GM23248 (cell line): ENCODE measurements around the gene LRP3. TPM values are rescaled to one million over a fixed set of nuclear protein-coding genes. Genes with fewer than 3 reads are reported as not detected.

Source experiments
- DNase-seq: peaks from one replicate; pipeline ENCODE4 v3.0.0-alpha.2; 2015
- H2AFZ ChIP-seq: fragments of 200-600 bp; sonication (generic); 2 replicates; pipeline ENCODE4 v1.6.1; 2016; ENCODE audit warnings: antibody characterized with exemption
- H3F3A ChIP-seq: fragments of 200-600 bp; sonication (generic); 2 replicates; pipeline ENCODE4 v1.6.1; 2016; ENCODE audit warnings: mild to moderate bottlenecking, antibody characterized with exemption, mixed run types; ENCODE audit not compliant: insufficient read depth
- H3K27ac ChIP-seq: fragments of 200-600 bp; sonication (generic); 2 replicates; pipeline ENCODE4 v1.5.1; 2016; ENCODE audit warnings: mild to moderate bottlenecking
- H3K27me3 ChIP-seq: fragments of 200-600 bp; sonication (generic); replicated peaks from 2 replicates; pipeline ENCODE4 v1.6.1; 2016; ENCODE audit warnings: mild to moderate bottlenecking; ENCODE audit not compliant: insufficient read depth
- H3K36me3 ChIP-seq: fragments of 200-600 bp; sonication (generic); 2 replicates; pipeline ENCODE4 v1.6.1; 2016; ENCODE audit warnings: low read depth, mild to moderate bottlenecking
- H3K4me1 ChIP-seq: fragments of 200-600 bp; sonication (generic); 2 replicates; pipeline ENCODE4 v1.6.1; 2016; ENCODE audit warnings: mild to moderate bottlenecking; ENCODE audit not compliant: insufficient read depth
- H3K4me2 ChIP-seq: fragments of 200-600 bp; sonication (generic); one replicate; pipeline ENCODE4 v1.6.1; 2016; ENCODE audit warnings: mild to moderate bottlenecking; ENCODE audit not compliant: unreplicated experiment
- H3K4me3 ChIP-seq: fragments of 200-600 bp; sonication (generic); 2 replicates; pipeline ENCODE4 v1.5.1; 2016; ENCODE audit warnings: mild to moderate bottlenecking
- H3K79me2 ChIP-seq: fragments of 200-600 bp; sonication (generic); 2 replicates; pipeline ENCODE4 v1.6.1; 2016; ENCODE audit warnings: mild to moderate bottlenecking; ENCODE audit not compliant: insufficient read depth
- H3K9ac ChIP-seq: fragments of 200-600 bp; sonication (generic); 2 replicates; pipeline ENCODE4 v1.6.1; 2016; ENCODE audit warnings: mild to moderate bottlenecking
- H3K9me2 ChIP-seq: fragments of 200-600 bp; sonication (generic); 2 replicates; pipeline ENCODE4 v1.6.1; 2016; ENCODE audit warnings: mixed run types, mild to moderate bottlenecking, moderate library complexity; ENCODE audit not compliant: insufficient read depth
- H3K9me3 ChIP-seq: fragments of 200-600 bp; sonication (generic); one replicate; pipeline ENCODE4 v1.6.1; 2017; ENCODE audit warnings: low read depth
- H4K20me1 ChIP-seq: fragments of 200-600 bp; sonication (generic); 2 replicates; pipeline ENCODE4 v1.6.0; 2016; ENCODE audit not compliant: insufficient read depth
- EZH2 ChIP-seq: fragments of 200-600 bp; sonication (generic); IDR thresholded peaks from 2 replicates; pipeline ENCODE4 v1.6.1; 2018; ENCODE audit warnings: antibody characterized with exemption, mild to moderate bottlenecking; ENCODE audit not compliant: insufficient read depth, poor library complexity, severe bottlenecking
- EZH2phosphoT487 ChIP-seq: fragments of 200-600 bp; sonication (generic); IDR thresholded peaks from 2 replicates; pipeline ENCODE4 v1.6.1; 2018; ENCODE audit warnings: antibody characterized with exemption, moderate library complexity, mild to moderate bottlenecking, low read depth; ENCODE audit not compliant: insufficient read depth
- WGBS, 2 experiments: methylation state at CpG; one replicate each; pipeline ENCODE4 v1.1.6; 2015 to 2017; ENCODE audit warnings: low lambda C conversion rate in 2 of 2, low coverage in 1 of 2; ENCODE audit errors: missing lambda C conversion rate in 2 of 2; 5-methylcytosine and 5-hydroxymethylcytosine counted together
- in situ Hi-C: fragments of 300-500 bp; cut with MboI; formaldehyde crosslinking; loops from 2 replicates; pipeline ENCODE4 v1.15.0; 2020
- polyA plus RNA-seq: library from polyadenylated mRNA; unstranded; fragments of >200 nt; fragmentation: Nextera tagmentation; extraction: Ambion mirVana; gene quantifications from 2 replicates; pipeline ENCODE4 v1.2.1, GENCODE V29; 2016
- total RNA-seq: library from RNA; depleted of rRNA; stranded (reverse); fragments of >200 nt; shearing (Covaris generic); gene quantifications from 2 replicates; pipeline ENCODE4 v1.2.3, GENCODE V29; 2014

LRP3 gene
- total and polyA plus RNA-seq, 2 experiments from 2014 or later: 2.9 to 58.3 TPM

- no peaks in the 10 kb centered on the region for H3K9me2 ChIP-seq
- no peaks in the 10 kb centered on the region for H3K36me3 ChIP-seq
- no peak overlapping the region for H2AFZ ChIP-seq
- no peaks in the 10 kb centered on the region for H4K20me1 ChIP-seq
- peaks cover 3% of the 10 kb centered on the region; the same call in 1 of the 2 replicates for H3F3A ChIP-seq
- H3K4me2 ChIP-seq: no peak overlapping the region
- H3K9ac ChIP-seq: no peak overlapping the region
- H3K79me2 ChIP-seq: no peaks in the 10 kb centered on the region
- H3K4me1 ChIP-seq: peaks cover 8% of the 10 kb centered on the region
- H3K9me3 ChIP-seq: no peaks in the 10 kb centered on the region
- no peak for TF ChIP-seq EZH2
- 88% methylated on average over 1 of the region's 1 CpG for WGBS, 2 experiments
- no peak for DNase-seq
- no peak overlapping the region for H3K4me3 ChIP-seq
- in situ Hi-C loops: no loop called here
- H3K27me3 ChIP-seq: no peaks in the 10 kb centered on the region
- no peak overlapping the region for H3K27ac ChIP-seq
Measured at GRCh38 chr19:33167438-33167837, 26.7 kb upstream of the LRP3 start.

- no peaks in the 10 kb centered on the region for H3K9me3 ChIP-seq
- H2AFZ ChIP-seq: no peak overlapping the region
- in situ Hi-C loops: no loop called here
- H3K36me3 ChIP-seq: no peaks in the 10 kb centered on the region
- no peak overlapping the region for H3K27ac ChIP-seq
- TF ChIP-seq EZH2phosphoT487 (no peak), EZH2 (no peak)
- no peaks in the 10 kb centered on the region for H3K9me2 ChIP-seq
- peaks cover 3% of the 10 kb centered on the region; the same call in 1 of the 2 replicates for H3F3A ChIP-seq
- no peaks in the 10 kb centered on the region for H3K79me2 ChIP-seq
- H3K9ac ChIP-seq: no peak overlapping the region
- peaks cover 8% of the 10 kb centered on the region for H3K4me1 ChIP-seq
- DNase-seq: no peak
- no peak overlapping the region for H3K4me3 ChIP-seq
- no peak overlapping the region for H3K4me2 ChIP-seq
- H4K20me1 ChIP-seq: no peaks in the 10 kb centered on the region
- no peaks in the 10 kb centered on the region for H3K27me3 ChIP-seq
- 46 to 72% methylated on average over 1 of the region's 1 CpG for WGBS, 2 experiments
Measured at GRCh38 chr19:33168528-33168927, 25.6 kb upstream of the LRP3 start.

- in situ Hi-C loops: no loop called here
Measured at GRCh38 chr19:33171222-33171795, 22.8 kb upstream of the LRP3 start.

GRCh38 chr19:33171916-33172359 lies 22.2 kb upstream of the LRP3 start:
- Histone ChIP-seq H3K9me3 (no peaks in the 10 kb centered on the region), H3K27me3 (no peaks in the 10 kb centered on the region), H2AFZ (no peak overlapping the region), H3K9ac (no peak overlapping the region), H3K27ac (no peak overlapping the region), H3K36me3 (no peaks in the 10 kb centered on the region), H3K4me1 (peaks cover 8% of the 10 kb centered on the region), H3K4me2 (no peak overlapping the region), H3K9me2 (no peaks in the 10 kb centered on the region), H3K4me3 (no peak overlapping the region), H3K79me2 (peaks cover 10% of the 10 kb centered on the region), H4K20me1 (no peaks in the 10 kb centered on the region), H3F3A (peaks cover 3% of the 10 kb centered on the region; the same call in 1 of the 2 replicates)
- in situ Hi-C loops: no loop called here
- WGBS, 2 experiments: 59% methylated on average over 6 of the region's 6 CpGs
- TF ChIP-seq EZH2phosphoT487 (no peak), EZH2 (no peak)
- peak; percentile 70 for DNase-seq

More at GRCh38 chr19:33171222-33171795, 22.8 kb upstream of the LRP3 start:
- Histone ChIP-seq H3K36me3 (no peaks in the 10 kb centered on the region), H3K4me3 (no peak overlapping the region), H2AFZ (no peak overlapping the region), H3K4me1 (peaks cover 8% of the 10 kb centered on the region), H3F3A (peaks cover 3% of the 10 kb centered on the region; the same call in 1 of the 2 replicates), H4K20me1 (no peaks in the 10 kb centered on the region), H3K4me2 (no peak overlapping the region), H3K9me2 (no peaks in the 10 kb centered on the region), H3K9ac (no peak overlapping the region), H3K27me3 (no peaks in the 10 kb centered on the region), H3K9me3 (no peaks in the 10 kb centered on the region), H3K79me2 (peaks cover 10% of the 10 kb centered on the region), H3K27ac (no peak overlapping the region)
- TF ChIP-seq EZH2: no peak
- TF ChIP-seq EZH2phosphoT487: no peak
- DNase-seq: no peak
- 92 to 100% methylated on average over 1 of the region's 1 CpG for WGBS, 2 experiments
